ENCODE data around the gene KDM4D. TPM values are rescaled to one million over a fixed set of nuclear protein-coding genes. Genes with fewer than 3 reads are reported as not detected.

The KDM4D gene
- total and polyA plus RNA-seq, 9 donors = 0.24 to 1.9 (median 0.92) TPM

DNA sequence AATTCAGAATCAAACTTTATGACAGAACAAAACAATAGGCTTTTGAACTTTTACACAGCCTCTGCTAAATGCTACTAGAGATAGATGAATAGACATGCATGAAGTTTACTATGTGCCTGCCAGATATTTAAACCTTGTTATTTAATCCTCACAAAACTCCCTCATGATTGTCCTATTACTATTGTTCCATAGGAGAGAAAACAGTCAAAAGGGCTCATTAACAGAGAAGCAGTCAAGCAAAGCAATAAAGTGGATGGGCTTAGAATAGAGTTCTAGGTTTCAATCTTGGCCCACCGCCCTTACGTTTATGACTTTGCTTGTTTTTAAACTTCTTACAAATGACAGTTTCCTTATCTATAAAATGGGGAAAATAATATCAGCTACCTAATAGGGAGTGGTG is 13.0 kb upstream of the KDM4D start:
- TF ChIP-seq POLR2A (IDR thresholded peaks at IDR 0.05) (no peak), EP300 (IDR thresholded peaks at IDR 0.05) (no peak)
- TF ChIP-seq, protein P1, sequence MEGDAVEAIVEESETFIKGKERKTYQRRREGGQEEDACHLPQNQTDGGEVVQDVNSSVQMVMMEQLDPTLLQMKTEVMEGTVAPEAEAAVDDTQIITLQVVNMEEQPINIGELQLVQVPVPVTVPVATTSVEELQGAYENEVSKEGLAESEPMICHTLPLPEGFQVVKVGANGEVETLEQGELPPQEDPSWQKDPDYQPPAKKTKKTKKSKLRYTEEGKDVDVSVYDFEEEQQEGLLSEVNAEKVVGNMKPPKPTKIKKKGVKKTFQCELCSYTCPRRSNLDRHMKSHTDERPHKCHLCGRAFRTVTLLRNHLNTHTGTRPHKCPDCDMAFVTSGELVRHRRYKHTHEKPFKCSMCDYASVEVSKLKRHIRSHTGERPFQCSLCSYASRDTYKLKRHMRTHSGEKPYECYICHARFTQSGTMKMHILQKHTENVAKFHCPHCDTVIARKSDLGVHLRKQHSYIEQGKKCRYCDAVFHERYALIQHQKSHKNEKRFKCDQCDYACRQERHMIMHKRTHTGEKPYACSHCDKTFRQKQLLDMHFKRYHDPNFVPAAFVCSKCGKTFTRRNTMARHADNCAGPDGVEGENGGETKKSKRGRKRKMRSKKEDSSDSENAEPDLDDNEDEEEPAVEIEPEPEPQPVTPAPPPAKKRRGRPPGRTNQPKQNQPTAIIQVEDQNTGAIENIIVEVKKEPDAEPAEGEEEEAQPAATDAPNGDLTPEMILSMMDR (IDR thresholded peaks at IDR 0.05) = no peak
- no peaks in the 10 kb centered on the region for H3K27me3 ChIP-seq
- intact Hi-C loops (cut with DNase I) = no loop called here
- H3K4me1 ChIP-seq (ENCODE audit: insufficient read depth) = no peaks in the 10 kb centered on the region
- H3K9me3 ChIP-seq = no peaks in the 10 kb centered on the region
- H3K27ac ChIP-seq = no peak overlapping the region
- no peaks in the 10 kb centered on the region for H3K36me3 ChIP-seq
- H3K4me3 ChIP-seq = no peak overlapping the region
- 80 to 88% (median 87%) methylated on average over 2 of the region's 2 CpGs for WGBS, 3 donors
- DNase-seq = no peak

DNA sequence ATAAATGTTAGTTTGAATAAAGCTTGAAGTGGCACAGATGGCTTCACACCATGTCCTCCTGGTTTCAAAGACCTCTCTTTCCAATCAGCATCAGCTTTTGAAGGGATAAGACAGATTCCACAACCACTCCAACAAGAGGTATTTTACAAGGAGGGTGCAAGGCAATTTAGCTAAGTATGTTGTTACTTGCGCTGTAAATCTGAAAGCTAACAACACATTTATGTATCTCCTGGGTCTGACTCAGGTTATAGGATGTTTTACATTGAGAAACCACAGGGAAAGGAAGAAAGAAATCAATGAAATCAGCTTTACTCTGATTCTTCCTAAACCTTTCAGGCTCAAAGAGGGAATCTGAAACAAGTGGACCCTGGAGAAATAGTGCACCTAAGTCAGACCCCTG is 12.3 kb upstream of the KDM4D start:
- intact Hi-C loops (cut with DNase I) = no loop called here
- H3K27ac ChIP-seq = no peak overlapping the region
- TF ChIP-seq, protein P1 (IDR thresholded peaks at IDR 0.05) = no peak
- TF ChIP-seq POLR2A (IDR thresholded peaks at IDR 0.05) = no peak
- no peak for TF ChIP-seq EP300 (IDR thresholded peaks at IDR 0.05)
- no peaks in the 10 kb centered on the region for H3K9me3 ChIP-seq
- H3K36me3 ChIP-seq = no peaks in the 10 kb centered on the region
- no peak overlapping the region for H3K4me3 ChIP-seq
- no peaks in the 10 kb centered on the region for H3K27me3 ChIP-seq
- 93 to 97% (median 97%) methylated on average over 1 of the region's 1 CpG for WGBS, 3 donors
- H3K4me1 ChIP-seq (ENCODE audit: insufficient read depth) = no peaks in the 10 kb centered on the region
- DNase-seq = no peak

DNA sequence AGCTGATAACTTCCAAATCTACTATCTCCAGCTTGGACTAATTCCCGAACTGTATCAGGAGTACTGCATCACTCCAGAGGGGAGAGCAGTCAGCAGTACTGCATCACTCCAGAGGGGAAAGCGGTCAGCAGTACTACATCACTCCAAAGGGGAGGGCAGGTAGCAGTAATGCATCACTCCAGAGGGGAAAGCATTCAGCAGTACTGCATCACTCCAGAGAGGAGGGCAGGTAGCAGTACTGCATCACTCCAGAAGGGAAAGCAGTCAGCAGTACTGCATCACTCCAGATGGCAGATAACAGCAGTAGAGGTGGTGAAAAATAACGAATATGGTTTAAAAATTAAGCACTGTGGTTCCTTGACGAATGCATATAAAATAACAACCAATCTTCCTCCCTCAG is 8.6 kb upstream of the KDM4D start:
- Histone ChIP-seq H3K27me3 (no peaks in the 10 kb centered on the region), H3K27ac (no peak overlapping the region), H3K36me3 (no peaks in the 10 kb centered on the region), H3K4me3 (no peak overlapping the region), H3K4me1 (ENCODE audit: insufficient read depth) (no peaks in the 10 kb centered on the region), H3K9me3 (no peaks in the 10 kb centered on the region)
- 83 to 84% (median 83%) methylated on average over 4 of the region's 4 CpGs for WGBS, 3 donors
- no peak for DNase-seq
- intact Hi-C loops (cut with DNase I) = no loop called here
- TF ChIP-seq, protein P1 (IDR thresholded peaks at IDR 0.05) = no peak
- TF ChIP-seq POLR2A (IDR thresholded peaks at IDR 0.05) (no peak), EP300 (IDR thresholded peaks at IDR 0.05) (no peak)

DNA sequence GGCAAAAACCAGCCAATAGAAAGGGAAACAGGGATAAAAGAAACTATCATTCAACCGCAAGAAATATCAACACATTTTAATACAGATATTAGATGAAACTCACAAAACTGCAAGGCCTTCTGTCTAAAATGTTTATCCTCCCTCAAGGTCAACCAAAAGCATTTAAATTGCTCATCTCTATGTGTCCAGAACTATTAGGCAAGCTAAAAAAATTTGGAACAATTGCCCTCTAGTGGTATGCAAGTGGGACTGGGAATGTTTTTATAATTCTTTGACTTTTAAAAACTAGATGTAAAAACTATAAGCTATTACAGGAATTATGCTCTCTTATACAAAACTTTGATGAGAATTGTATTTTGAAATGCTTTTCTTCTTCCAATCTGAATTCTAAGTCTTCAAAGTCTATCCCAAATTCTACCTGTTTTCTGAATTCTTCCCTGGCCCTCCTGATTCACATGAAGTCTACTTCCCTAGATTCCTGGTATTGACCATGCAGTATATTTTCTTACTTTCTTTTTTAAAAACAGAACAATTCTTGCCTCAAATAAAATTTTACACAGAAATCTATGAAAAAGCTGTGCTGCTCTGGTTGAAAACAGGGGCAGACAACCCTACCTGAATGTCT is 5.1 kb upstream of the KDM4D start:
- Histone ChIP-seq H3K36me3 (no peaks in the 10 kb centered on the region), H3K27me3 (no peaks in the 10 kb centered on the region), H3K27ac (no peak overlapping the region), H3K4me3 (no peak overlapping the region), H3K9me3 (no peaks in the 10 kb centered on the region), H3K4me1 (ENCODE audit: insufficient read depth) (peaks cover 2% of the 10 kb centered on the region)
- intact Hi-C loops (cut with DNase I) = no loop called here
- DNase-seq = no peak
- 4 to 43% (median 11%) methylated on average over 1 of the region's 1 CpG for WGBS, 3 donors
- TF ChIP-seq, protein P1 (IDR thresholded peaks at IDR 0.05) = no peak
- no peak for TF ChIP-seq EP300 (IDR thresholded peaks at IDR 0.05)
- TF ChIP-seq POLR2A (IDR thresholded peaks at IDR 0.05) = no peak

Measured in ovary (tissue), 9 donors.